Measurements from ENCODE around the gene TENM3.

TENM3 gene

GRCh38 chr4:182776376-182777105, 533.3 kb downstream of the TENM3 start:
- no peak for TF ChIP-seq CTCF (conservative IDR thresholded peaks at IDR 0.05)
- no peak for TF ChIP-seq ZFX (IDR thresholded peaks at IDR 0.05)
- H3K27ac ChIP-seq = no peak overlapping the region

- no peak overlapping the region for H3K27ac ChIP-seq
- TF ChIP-seq ZFX (IDR thresholded peaks at IDR 0.05) = no peak
- no peak for TF ChIP-seq CTCF (conservative IDR thresholded peaks at IDR 0.05)
Observed at GRCh38 chr4:182778222-182778982, 535.2 kb downstream of the TENM3 start.

- TF ChIP-seq ZFX (IDR thresholded peaks at IDR 0.05) = no peak
- TF ChIP-seq CTCF (conservative IDR thresholded peaks at IDR 0.05) = no peak
- no peak overlapping the region for H3K27ac ChIP-seq
Observed at GRCh38 chr4:182786991-182787390, 543.8 kb downstream of the TENM3 start.

- TF ChIP-seq ZFX (IDR thresholded peaks at IDR 0.05) (no peak), CTCF (conservative IDR thresholded peaks at IDR 0.05) (no peak)
- no peak overlapping the region for H3K27ac ChIP-seq
Observed at GRCh38 chr4:182788201-182788600, 545.0 kb downstream of the TENM3 start.

- TF ChIP-seq ZFX (IDR thresholded peaks at IDR 0.05) (no peak), CTCF (conservative IDR thresholded peaks at IDR 0.05) (no peak)
- no peak overlapping the region for H3K27ac ChIP-seq
Observed at GRCh38 chr4:182789529-182789928, 546.3 kb downstream of the TENM3 start.

GRCh38 chr4:182795446-182796238, 552.4 kb downstream of the TENM3 start:
- TF ChIP-seq CTCF (conservative IDR thresholded peaks at IDR 0.05) (no peak), ZFX (IDR thresholded peaks at IDR 0.05) (no peak)

More at GRCh38 chr4:182795446-182796238, 552.4 kb downstream of the TENM3 start:
- H3K27ac ChIP-seq = no peak overlapping the region

All from C4-2B (cell line).